Sigmoid colon (tissue), 7 donors: ENCODE data around the gene BTBD9. TPM values are rescaled to one million over a fixed set of nuclear protein-coding genes. Genes with fewer than 3 reads are reported as not detected.

Experiments
- DNase-seq: peaks from one replicate; pipeline ENCODE4 v3.0.0-alpha.2; 2019
- H3K27ac ChIP-seq, 4 donors: fragments of 200-600 bp; sonication (generic); one replicate each; pipeline ENCODE4 v1.5.1; 2016 to 2019; ENCODE audit warnings: mild to moderate bottlenecking in 1 of 4
- H3K27me3 ChIP-seq, 3 donors: fragments of 200-600 bp; sonication (generic); one replicate each; pipeline ENCODE4 v1.5.1; 2019; ENCODE audit warnings: mild to moderate bottlenecking in 1 of 3
- H3K36me3 ChIP-seq, 4 donors: fragments of 200-600 bp; sonication (generic); one replicate each; pipeline ENCODE4 v1.5.1; 2016 to 2019
- H3K4me1 ChIP-seq, 4 donors: fragments of 200-600 bp; sonication (generic); one replicate each; pipeline ENCODE4 v1.5.1; 2017 to 2019
- H3K4me3 ChIP-seq, 4 donors: fragments of 200-600 bp; sonication (generic); one replicate each; pipeline ENCODE4 v1.5.1; 2017 to 2019; ENCODE audit warnings: mild to moderate bottlenecking in 2 of 4, moderate library complexity in 1 of 4
- H3K9me3 ChIP-seq, 4 donors: fragments of 200-600 bp in 3 of 4; sonication (generic) in 3 of 4; one replicate each; pipeline versions ENCODE4 v1.5.1 to v1.6.1; 2013 to 2019
- CTCF ChIP-seq, 4 experiments: fragments of 450-650 bp in 3 of 4; fragments of 200-600 bp in 1 of 4; IDR thresholded peaks; one replicate each; pipeline ENCODE4 v1.5.1; 2016 to 2019; ENCODE audit warnings: antibody characterized with exemption in 4 of 4, mild to moderate bottlenecking in 3 of 4, moderate library complexity in 2 of 4
- EP300 ChIP-seq, 4 donors: sonication (generic); formaldehyde crosslinking; IDR thresholded peaks; one replicate each; pipeline ENCODE4 v1.6.1; 2017; ENCODE audit warnings: antibody characterized with exemption in 4 of 4
- POLR2A ChIP-seq, 2 donors: fragments of 450-650 bp; IDR thresholded peaks; one replicate each; pipeline ENCODE4 v1.6.1; 2016; ENCODE audit warnings: antibody characterized with exemption in 2 of 2, mild to moderate bottlenecking in 2 of 2, moderate library complexity in 2 of 2
- POLR2AphosphoS5 ChIP-seq, 4 donors: sonication (generic); formaldehyde crosslinking; IDR thresholded peaks; one replicate each; pipeline ENCODE4 v1.6.1; 2017; ENCODE audit warnings: antibody characterized with exemption in 4 of 4
- WGBS, 2 donors: extraction: QIAGEN DNeasy Blood & Tissue Kit; methylation state at CpG; one replicate each; pipeline ENCODE4 v1.1.7; 2013; 5-methylcytosine and 5-hydroxymethylcytosine counted together
- intact Hi-C: fragments of 100-400 bp; cut with DNase I; formaldehyde crosslinking; loops from one replicate; pipeline ENCODE4 v1.15.1; 2023
- polyA plus RNA-seq, 3 donors: library from polyadenylated mRNA; stranded (reverse); fragments of 200-250 nt; gene quantifications; one replicate each; pipeline ENCODE4 v1.2.3, GENCODE V29; 2013
- total RNA-seq, 4 donors: library from RNA; depleted of rRNA; stranded (reverse); fragments of >200 nt; gene quantifications; one replicate each; pipeline ENCODE4 v1.1.0, GENCODE V29; 2016
- donor health status: healthy with polysubstance abuse.
- donor health status: Bipolar disorder and iron deficiency.
- donor health status: healthy.

Gene BTBD9
- total and polyA plus RNA-seq, 7 donors: 3.6 to 20.8 (median 10.5) TPM

GRCh38 chr6:38182426-38182825 is 457.3 kb downstream of the BTBD9 start:
- WGBS, 2 donors: 94% methylated on average over 6 of the region's 6 CpGs
- no peaks in the 10 kb centered on the region for H3K4me1 ChIP-seq
- TF ChIP-seq EP300 (IDR thresholded peaks at IDR 0.05) (no peak), POLR2A (IDR thresholded peaks at IDR 0.05) (no peak), POLR2AphosphoS5 (IDR thresholded peaks at IDR 0.05) (no peak), CTCF (IDR thresholded peaks at IDR 0.05) (no peak)

GRCh38 chr6:38180586-38180985 is 459.1 kb downstream of the BTBD9 start:
- Histone ChIP-seq H3K4me3 (no peak overlapping the region), H3K27me3 (no peaks in the 10 kb centered on the region), H3K36me3 (no peaks in the 10 kb centered on the region), H3K4me1 (no peaks in the 10 kb centered on the region), H3K9me3 (no peaks in the 10 kb centered on the region), H3K27ac (no peak overlapping the region)
- no peak for TF ChIP-seq CTCF (IDR thresholded peaks at IDR 0.05)
- TF ChIP-seq EP300 (IDR thresholded peaks at IDR 0.05): no peak
- no peak for TF ChIP-seq POLR2AphosphoS5 (IDR thresholded peaks at IDR 0.05)
- TF ChIP-seq POLR2A (IDR thresholded peaks at IDR 0.05): no peak
- WGBS, 2 donors: 93% methylated on average over 12 of the region's 12 CpGs
- DNase-seq: no peak
- intact Hi-C loops: no loop called here

More at GRCh38 chr6:38182426-38182825, 457.3 kb downstream of the BTBD9 start:
- DNase-seq: no peak
- H3K36me3 ChIP-seq: no peaks in the 10 kb centered on the region
- H3K27ac ChIP-seq: no peak overlapping the region
- intact Hi-C loops: no loop called here
- H3K27me3 ChIP-seq: no peaks in the 10 kb centered on the region
- no peaks in the 10 kb centered on the region for H3K9me3 ChIP-seq
- no peak overlapping the region for H3K4me3 ChIP-seq

GRCh38 chr6:38179794-38180430 is 459.8 kb downstream of the BTBD9 start:
- DNase-seq: no peak
- TF ChIP-seq CTCF (IDR thresholded peaks at IDR 0.05) (no peak), POLR2AphosphoS5 (IDR thresholded peaks at IDR 0.05) (no peak), EP300 (IDR thresholded peaks at IDR 0.05) (no peak), POLR2A (IDR thresholded peaks at IDR 0.05) (no peak)
- no peak overlapping the region for H3K27ac ChIP-seq
- no peaks in the 10 kb centered on the region for H3K36me3 ChIP-seq
- no peak overlapping the region for H3K4me3 ChIP-seq
- WGBS, 2 donors: 92 to 95% methylated on average over 12 of the region's 12 CpGs
- intact Hi-C loops: no loop called here
- no peaks in the 10 kb centered on the region for H3K27me3 ChIP-seq
- H3K9me3 ChIP-seq: no peaks in the 10 kb centered on the region
- H3K4me1 ChIP-seq: no peaks in the 10 kb centered on the region

- DNase-seq: no peak
- intact Hi-C loops: no loop called here
Observed at GRCh38 chr6:38179300-38179699, 460.4 kb downstream of the BTBD9 start.

More at GRCh38 chr6:38179300-38179699, 460.4 kb downstream of the BTBD9 start:
- no peaks in the 10 kb centered on the region for H3K36me3 ChIP-seq
- H3K9me3 ChIP-seq: no peaks in the 10 kb centered on the region
- TF ChIP-seq POLR2AphosphoS5 (IDR thresholded peaks at IDR 0.05): no peak
- TF ChIP-seq CTCF (IDR thresholded peaks at IDR 0.05): no peak
- TF ChIP-seq EP300 (IDR thresholded peaks at IDR 0.05): no peak
- no peak for TF ChIP-seq POLR2A (IDR thresholded peaks at IDR 0.05)
- H3K27me3 ChIP-seq: no peaks in the 10 kb centered on the region
- H3K27ac ChIP-seq: no peak overlapping the region
- no peak overlapping the region for H3K4me3 ChIP-seq
- 95 to 96% methylated on average over 7 of the region's 7 CpGs for WGBS, 2 donors
- no peaks in the 10 kb centered on the region for H3K4me1 ChIP-seq
